Right renal pelvis (tissue), 4 donors: ENCODE measurements around the gene CATSPERE. TPM values are rescaled to one million over a fixed set of nuclear protein-coding genes. Genes with fewer than 3 reads are reported as not detected.
A peak's percentile ranks its signal among the peaks of the same experiment; 100 is the strongest.

Experiments
- DNase-seq, 4 donors: peaks; one replicate each; pipeline ENCODE4 v3.0.0-alpha.2; 2013; ENCODE audit warnings: low read depth in 4 of 4, low spot score in 3 of 4, missing footprints in 1 of 4
- polyA plus RNA-seq, 4 donors: library from polyadenylated mRNA; unstranded; fragments of 120-200 nt; gene quantifications; one replicate each; pipeline ENCODE4 v1.2.1, GENCODE V29; 2013; ENCODE audit not compliant: insufficient read length in 4 of 4

Gene CATSPERE, protein sequence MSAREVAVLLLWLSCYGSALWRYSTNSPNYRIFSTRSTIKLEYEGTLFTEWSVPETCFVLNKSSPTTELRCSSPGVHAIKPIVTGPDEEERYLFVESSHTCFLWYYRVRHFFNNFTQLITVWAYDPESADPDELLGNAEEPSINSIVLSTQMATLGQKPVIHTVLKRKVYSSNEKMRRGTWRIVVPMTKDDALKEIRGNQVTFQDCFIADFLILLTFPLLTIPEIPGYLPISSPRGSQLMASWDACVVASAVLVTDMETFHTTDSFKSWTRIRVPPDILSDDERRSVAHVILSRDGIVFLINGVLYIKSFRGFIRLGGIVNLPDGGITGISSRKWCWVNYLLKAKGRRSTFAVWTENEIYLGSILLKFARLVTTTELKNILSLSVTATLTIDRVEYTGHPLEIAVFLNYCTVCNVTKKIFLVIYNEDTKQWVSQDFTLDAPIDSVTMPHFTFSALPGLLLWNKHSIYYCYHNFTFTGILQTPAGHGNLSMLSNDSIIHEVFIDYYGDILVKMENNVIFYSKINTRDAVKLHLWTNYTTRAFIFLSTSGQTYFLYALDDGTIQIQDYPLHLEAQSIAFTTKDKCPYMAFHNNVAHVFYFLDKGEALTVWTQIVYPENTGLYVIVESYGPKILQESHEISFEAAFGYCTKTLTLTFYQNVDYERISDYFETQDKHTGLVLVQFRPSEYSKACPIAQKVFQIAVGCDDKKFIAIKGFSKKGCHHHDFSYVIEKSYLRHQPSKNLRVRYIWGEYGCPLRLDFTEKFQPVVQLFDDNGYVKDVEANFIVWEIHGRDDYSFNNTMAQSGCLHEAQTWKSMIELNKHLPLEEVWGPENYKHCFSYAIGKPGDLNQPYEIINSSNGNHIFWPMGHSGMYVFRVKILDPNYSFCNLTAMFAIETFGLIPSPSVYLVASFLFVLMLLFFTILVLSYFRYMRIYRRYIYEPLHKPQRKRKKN
- polyA plus RNA-seq = 1 to 10 TPM; 1.3 to 2.8 (median 2.0) TPM

DNA sequence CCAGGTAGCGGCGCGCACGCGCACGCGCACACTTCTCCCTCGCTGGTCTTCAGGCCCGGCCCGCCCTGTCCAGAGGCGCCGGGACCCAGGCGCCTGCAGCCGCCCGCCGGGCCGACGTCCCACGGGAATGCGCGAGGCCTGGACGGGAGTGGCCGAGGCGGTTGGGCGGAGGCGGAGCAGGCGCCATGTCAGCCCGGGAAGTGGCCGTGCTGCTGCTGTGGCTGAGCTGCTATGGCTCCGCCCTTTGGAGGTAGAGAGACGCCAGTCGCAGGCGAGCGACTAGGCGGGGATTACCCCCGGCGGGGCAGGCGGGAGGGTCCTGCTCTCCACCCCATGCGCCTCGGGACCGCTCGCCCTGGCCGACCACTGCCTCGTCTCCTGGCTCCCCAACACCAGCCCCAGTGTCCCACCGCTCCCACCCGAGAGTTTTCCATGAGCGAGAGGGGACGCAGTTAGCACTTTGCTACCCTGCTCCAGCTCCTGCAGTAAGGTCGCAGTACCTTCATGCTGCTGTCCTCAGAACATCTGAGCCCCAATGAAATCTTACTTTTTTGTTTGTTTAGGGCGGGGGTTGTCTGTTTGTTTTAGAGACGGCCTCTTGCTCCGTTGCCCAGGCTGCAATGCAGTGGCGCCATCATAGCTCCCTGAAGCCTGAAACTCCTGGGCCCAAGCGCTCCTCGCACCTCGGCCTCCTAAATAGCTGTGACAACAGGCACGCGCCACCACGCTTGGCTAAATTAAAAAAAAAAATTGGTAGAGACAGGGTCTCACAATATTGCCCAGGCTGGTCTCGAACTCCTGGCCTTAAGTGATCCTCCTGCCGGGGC is at the start of gene CATSPERE:
Gene CATSPERE (plus strand): TSS at position 29 of the 827 bp plus-strand sequence. CDS start 157 bp downstream, at position 186.
- peak; percentile 67 to 76 (median 74) for DNase-seq

DNA sequence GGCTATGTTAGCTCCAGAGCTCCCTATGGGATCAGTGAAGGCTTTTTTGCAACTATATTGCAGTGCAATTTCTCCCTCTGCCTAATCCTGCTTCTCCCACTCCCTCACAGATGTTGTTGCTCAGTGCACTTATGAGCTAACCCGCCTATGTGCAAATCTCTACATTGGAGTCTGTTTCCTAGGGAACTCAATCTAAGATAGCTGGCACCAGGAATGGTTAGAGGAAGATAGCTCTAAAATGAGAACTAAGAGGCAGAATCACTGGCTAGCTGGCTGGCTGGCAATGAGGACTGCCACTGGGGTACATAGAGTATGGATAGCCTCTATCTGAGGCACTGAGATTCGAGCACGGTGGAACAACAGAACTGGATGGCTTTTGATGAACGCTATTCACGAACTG is 48.9 kb upstream of the CATSPERE start:
- DNase-seq = no peak

DNA sequence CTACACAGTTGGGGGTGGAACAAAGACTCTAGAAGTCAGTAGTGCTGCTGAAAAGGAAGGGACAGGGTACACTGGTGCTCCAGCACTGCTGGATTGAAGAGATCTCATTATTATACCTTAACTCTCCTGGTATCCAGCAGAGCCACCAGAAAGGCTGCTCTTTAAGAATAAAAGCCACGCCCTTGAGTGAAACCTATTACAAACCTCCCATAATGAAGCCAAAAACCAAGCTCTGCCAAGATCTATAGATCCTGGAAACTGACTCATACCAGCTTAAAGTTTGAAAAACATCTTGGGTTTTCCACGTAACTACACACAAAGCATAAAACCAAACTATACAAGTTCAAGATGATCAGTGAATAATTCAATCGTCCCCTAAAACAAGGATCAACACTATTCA is 47.3 kb upstream of the CATSPERE start:
- no peak for DNase-seq

DNA sequence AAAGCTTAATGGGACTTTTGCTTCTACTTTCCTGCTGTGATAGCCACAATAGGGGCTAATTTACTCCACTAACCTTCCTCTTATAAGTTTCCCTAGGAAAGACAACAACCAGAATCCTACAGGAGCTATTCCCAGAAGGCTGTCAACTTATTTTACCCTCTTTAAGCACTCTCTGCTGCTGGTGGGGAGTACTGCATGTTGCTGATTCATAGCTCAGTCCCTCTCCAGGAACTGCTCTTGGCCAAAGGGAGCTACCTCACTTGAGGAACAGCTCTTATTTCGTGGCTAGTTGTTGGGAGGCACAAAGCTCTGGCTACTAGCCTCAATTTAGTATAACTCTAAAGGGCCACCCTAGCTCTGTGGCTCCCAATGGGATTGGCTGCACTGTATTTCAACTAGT is 46.5 kb upstream of the CATSPERE start:
- DNase-seq = no peak

DNA sequence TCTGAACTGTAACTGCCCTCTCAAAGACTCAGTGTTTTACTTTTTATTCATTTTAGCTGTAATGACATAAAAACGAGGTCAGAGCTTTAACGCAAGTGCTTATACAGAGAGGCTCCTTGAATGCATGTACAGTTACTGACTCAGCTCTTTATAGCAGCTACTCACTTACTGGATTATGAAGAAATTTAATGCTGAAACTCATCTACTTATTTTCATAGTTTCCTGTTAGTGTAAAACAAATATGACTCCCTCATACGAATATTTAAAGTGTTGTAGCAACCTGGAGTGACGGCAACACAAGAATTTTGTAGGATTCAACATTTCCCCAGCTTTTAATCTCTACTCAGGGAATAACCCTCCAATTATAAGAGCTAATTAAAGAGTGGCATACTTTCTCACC is 42.0 kb upstream of the CATSPERE start:
- DNase-seq = no peak

DNA sequence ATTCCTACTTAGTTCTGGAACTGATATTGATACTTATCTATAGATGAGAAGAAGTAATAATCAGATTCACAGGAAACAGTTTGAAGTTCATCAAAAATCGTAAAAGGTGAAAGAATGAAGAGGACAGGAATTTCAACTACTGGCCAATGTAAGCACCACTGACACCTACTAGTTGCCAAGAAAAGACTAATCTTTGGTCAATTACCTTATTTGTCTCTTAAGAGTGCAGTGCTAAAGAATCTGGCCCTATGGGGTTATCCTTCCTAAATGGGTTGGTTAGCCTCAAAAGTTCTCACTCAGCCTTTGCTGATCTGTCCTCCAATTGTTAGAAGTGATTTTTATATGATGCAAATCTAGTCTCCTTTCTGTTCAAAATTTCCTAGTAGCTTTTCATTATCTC is 38.9 kb upstream of the CATSPERE start:
- no peak for DNase-seq

DNA sequence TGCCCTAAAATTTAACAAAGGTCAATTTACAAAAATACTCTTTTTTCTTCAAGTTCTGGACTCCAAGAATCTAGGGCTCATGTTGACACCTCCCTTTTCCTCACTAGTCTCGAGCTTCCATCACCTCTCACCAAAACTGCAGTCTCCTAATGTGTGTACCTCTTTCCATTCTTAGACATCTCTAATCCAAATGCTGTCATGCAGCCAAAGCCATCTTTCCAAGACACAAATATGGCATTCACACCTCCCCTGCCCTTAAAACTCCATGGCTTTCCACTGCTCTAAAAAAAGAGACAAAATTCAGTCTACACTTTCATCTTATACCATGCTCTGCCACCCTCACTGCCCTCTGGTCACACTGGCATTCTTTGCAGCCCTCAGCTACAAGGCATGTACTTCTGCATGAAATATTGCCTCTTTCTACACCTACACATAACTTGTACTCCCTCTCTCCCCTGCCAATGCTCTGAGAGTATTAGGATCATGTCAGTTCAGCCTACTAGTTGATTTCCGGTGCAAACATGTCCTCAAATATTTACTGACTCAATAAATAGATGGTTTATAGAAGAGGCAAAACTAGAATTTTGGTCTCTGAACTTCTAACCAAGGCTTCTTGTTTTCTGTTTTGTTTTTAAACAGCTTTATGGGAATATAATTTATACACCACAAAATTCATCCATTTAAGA is 36.3 kb upstream of the CATSPERE start:
- no peak for DNase-seq

DNA sequence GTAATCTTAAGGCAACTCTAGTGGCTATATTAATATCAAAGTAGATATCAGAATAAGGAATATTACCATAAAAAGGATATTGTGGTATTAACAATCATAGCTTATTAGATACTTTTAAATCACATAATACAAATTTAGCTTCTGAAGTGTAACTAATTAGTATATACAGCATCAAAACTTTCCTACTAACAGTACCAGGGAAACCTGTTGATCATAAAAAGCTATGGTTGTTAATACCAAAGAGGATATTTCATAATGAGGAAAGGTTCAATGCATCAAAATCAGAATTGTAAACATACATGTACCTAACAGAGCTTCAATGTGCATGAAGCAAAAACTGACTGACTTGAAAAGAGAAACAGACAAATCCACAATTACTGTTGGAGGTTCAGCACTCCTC is 33.4 kb upstream of the CATSPERE start:
- no peak for DNase-seq

DNA sequence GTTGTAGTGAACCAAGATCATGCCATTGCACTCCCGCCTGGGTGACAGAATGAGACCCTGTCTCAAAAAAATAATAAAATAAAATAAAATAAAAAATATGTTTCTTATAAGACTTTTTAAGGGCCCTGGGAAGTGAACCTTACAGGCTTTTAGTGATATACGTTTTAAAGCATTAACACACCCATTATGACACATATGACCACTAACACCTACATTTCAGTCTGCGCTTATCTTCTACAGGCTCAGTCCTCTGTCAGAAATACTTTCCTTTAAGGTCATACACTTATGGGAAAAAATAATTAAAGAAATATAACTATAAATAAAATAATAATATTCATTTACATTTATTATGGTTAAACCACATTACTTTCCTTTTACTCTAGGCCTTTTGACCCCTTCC is 31.3 kb upstream of the CATSPERE start:
- no peak for DNase-seq

DNA sequence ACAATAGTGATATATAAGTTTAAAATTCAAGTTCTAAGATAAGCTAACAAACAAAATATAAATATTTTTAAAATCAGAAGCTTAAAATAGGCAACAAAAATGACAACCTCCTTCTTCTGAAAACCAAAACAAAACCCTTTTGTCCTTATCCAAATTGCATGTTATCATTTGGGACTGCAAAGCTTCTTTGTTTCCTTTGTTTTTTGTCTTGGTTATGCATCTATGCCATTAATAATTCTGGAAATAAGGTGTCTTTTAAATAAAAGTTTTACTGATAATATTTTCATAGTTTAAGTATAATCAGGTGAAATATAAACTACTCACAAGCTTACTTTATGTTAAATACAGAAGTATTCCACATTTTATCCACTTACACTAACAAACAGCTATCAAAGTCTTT is 29.9 kb upstream of the CATSPERE start:
- DNase-seq = no peak

DNA sequence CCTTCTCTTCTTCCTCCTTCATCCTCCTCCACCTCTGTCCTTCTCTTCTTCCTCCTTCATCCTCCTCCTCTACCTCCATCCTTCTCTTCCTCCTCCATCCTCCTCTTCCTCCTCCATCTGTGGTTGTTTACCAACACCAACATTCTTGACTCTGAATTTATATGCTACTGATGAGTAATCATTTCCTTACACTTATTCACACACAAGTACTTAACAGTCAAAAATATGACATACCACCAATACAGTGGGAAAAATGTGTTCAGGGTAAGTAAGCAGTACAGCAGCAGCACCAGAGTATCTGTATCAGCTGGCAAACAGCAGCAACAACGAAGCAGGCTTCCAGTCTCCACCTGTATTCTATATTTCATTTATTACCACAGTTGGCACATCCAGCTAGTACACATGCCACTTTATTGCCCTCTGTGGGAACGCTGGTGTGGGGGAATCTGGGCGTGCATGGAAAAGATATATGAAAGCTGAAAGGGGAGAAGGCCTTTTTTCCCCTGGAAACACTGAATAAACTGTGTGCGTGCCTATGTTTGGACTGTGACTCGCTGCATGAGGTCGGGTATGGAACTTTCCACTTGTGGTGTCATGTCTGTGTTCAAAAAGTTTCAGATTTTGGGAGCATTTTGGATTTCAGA is 25.4 kb upstream of the CATSPERE start:
- DNase-seq = no peak

DNA sequence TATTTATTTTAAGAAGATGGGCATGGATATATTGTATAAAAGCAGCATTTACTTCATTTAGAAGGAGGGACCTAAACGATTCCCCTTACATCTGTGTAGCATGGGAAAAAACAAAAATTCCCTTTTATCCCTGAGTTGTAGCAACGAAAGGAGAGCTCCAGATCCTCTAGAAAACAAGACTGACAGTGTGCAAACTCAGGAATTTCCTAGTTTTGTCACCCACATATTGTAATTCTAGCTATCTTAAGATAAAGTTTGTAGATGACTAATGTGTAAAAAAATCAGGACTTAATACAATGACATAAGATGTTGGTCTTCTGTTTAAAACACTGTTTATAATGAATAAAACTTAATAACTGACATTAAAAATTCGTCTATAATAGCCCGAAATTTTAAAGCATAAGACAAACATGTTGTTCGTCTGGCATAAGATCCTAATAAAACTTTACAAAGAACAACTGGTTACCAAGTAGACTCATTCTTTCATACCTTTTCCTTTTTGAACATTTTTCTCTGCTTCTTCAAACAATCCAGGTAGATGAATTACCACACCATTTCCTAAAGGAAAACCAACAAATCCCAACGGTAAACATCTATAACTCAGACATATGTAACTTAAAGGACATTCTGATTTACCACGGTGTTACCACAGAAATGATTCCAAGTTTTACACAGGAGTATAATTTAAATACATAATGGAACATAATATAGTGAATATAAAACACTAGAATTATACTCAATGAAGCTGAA is 24.6 kb upstream of the CATSPERE start:
- DNase-seq = no peak

DNA sequence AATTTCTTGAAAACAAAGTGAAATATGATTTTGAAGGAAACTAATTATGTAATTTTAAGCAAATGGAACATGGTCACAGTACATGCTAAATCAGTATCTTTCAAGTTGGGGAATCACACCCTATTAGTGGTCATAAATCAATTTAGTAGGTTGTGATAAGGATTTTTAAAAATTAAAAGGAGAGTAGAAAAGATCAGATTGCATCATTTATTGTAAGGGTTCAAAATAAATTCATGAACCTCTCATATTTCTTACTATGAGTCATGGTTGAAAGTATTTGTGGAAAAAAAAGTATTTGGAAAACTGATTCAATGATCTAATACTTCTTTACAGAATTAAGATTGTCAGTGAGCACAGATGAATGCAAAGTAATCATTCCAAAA is 24.0 kb upstream of the CATSPERE start:
- no peak for DNase-seq

DNA sequence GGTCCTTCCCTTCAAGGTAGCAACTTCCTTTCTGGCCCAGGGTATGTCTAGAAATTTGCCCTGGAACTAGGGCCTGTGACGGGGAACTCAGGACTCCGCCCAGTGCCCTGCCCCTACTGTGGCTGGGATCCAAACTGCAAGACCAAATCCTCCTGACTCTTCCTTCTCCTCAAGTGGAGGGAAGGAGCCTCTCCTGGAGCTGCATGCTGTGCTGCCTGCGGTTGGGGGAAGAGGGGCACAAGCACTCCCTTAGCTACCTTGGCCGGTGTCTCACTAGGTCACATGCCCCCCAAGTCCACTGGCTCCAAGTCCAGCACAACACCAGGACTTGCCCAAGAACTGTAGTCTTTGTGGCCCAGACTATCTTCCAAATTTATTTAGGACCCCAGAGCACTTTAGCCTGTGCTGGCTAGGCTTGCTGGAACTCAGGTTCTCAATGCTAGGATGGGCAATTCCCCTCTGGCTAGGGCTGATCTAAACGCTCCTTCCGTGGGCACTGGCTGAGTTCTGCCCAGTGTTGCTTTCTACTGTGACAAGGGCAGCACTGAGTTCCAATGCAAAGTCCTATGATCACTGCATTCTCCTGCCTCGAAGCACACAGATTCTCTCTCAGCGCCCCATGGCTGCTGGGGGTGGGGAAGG is 21.6 kb upstream of the CATSPERE start:
- no peak for DNase-seq

DNA sequence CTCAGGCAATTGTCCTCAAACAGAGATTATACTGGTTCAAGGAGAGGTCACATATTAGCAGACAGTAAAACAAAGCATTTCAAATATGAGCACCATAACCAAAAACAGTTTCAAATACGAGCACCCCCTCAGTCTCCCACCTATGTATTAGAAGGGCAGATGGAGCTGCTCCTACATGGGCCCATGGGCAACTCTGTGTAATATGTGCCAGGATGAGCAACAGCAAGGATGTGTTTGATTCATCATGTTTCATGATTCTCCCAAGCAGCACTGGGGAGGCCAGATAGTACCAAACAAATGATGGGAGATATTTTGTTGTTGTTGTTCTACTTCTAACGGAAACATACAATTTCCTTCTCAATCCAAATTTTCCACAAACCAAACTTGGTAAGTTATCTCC is 18.2 kb upstream of the CATSPERE start:
- DNase-seq = no peak

DNA sequence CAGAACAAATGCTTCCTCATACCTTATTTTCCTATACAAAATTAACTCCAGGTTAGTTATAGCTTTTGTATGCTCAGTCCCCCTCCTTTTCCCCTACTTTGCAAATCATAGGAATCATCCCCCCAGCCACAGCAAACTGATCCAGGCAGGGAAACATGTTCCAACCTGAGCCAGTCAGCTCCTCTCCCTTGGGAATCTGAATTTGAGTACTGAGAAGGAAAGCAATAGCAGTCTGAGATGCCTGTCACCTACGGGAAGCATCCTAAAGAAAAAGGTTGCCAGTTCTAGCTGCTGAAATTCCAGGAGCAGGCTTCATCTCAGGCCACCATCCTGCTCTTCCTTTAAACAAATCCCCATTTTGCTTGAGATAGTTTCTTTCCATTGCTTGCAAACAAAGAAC is 16.2 kb upstream of the CATSPERE start:
- DNase-seq = no peak

DNA sequence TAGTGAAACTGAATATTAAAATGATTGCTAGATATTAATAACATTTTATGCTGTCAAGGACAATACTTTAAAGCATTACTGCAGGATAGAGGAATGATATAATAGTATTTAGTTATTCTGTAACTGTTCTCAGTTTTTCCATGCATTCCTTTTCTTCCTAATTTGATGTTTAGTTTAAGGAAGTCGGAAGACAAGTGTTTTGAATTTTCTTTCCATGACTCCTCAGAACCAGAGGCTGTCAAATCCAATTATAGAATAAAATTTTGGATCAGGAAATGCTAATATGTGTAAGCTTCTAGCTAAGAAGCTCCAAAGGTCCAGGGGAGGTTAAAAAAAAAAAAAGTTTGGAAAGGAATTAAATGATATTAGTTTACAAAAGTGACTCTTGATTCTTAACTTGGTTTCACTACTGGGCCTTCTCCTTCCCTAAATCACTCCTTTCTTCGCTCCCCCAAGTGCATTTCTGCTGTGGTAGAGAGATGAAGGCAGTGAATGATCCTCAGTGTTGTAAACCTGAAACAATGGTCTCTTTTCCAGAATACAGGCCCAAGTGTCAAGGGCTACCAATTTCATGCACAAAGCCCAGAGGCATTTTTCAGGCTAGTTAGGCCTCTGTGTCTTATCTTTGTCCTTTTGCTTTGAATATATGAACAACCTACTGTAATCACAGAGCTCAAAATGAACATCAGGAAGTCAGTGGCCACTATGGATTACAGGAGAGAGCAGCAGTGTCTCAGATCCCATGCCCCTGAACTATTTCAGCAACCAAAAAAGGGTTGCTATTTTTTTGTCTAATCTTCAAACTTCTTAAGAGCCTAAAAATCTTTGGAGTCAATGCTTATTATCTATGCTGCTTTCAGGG is 15.5 kb upstream of the CATSPERE start:
- no peak for DNase-seq

DNA sequence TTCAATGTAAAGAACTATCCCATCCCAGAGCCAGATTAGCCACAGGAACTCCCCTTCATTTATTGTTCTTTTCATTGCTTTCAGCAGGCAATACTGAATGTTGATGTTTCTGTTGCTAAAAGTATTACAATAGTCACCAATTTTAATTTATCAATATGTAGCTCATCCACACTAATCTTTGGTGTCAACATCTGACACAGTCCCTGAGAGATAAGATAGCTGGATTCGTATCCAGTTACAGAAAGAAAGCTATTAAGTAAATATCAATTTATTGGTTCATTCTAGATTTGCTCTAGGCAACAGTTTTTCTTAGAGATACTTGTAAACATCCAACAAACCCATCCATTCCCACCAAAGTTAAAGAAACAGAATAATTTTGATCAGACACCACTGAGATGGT is 14.0 kb upstream of the CATSPERE start:
- no peak for DNase-seq
